Liver (tissue), 9 donors: ENCODE results near the gene COL26A1. TPM values are rescaled to one million over a fixed set of nuclear protein-coding genes. Genes with fewer than 3 reads are reported as not detected.
A peak's percentile ranks its signal among the peaks of the same experiment; 100 is the strongest.

Experiments
- DNase-seq: peaks from one replicate; pipeline ENCODE4 v3.0.0-alpha.2; 2017; ENCODE audit warnings: low spot score
- H3K27ac ChIP-seq, 2 donors: one replicate each; pipeline ENCODE4 v1.7.0; 2013; ENCODE audit warnings: inconsistent platforms in 2 of 2, low read length in 2 of 2, control low read depth in 1 of 2, low read depth in 1 of 2, mild to moderate bottlenecking in 1 of 2
- H3K27me3 ChIP-seq, 4 donors: one replicate each; pipeline versions ENCODE4 v1.6.1 to v1.7.0; 2013; ENCODE audit warnings: low read length in 3 of 4, inconsistent platforms in 1 of 4, mild to moderate bottlenecking in 1 of 4, moderate library complexity in 1 of 4; ENCODE audit not compliant: control insufficient read depth in 4 of 4, insufficient read depth in 4 of 4
- H3K36me3 ChIP-seq, 4 donors: one replicate each; pipeline versions ENCODE4 v1.6.1 to v1.7.0; 2013; ENCODE audit warnings: low read length in 3 of 4, mild to moderate bottlenecking in 3 of 4, low read depth in 1 of 4, moderate library complexity in 1 of 4; ENCODE audit not compliant: control insufficient read depth in 4 of 4, insufficient read depth in 3 of 4
- H3K4me1 ChIP-seq, 4 donors: one replicate each; pipeline versions ENCODE4 v1.6.1 to v1.7.0; 2013; ENCODE audit warnings: low read length in 3 of 4, mild to moderate bottlenecking in 3 of 4, moderate library complexity in 1 of 4; ENCODE audit not compliant: control insufficient read depth in 4 of 4, insufficient read depth in 4 of 4
- H3K4me3 ChIP-seq, 3 donors: one replicate each; pipeline versions ENCODE4 v1.6.1 to v1.7.0; 2013; ENCODE audit warnings: low read length in 3 of 3, control low read depth in 1 of 3, low read depth in 1 of 3, mild to moderate bottlenecking in 1 of 3
- H3K9ac ChIP-seq, 2 donors: one replicate each; pipeline ENCODE4 v1.7.0; 2013; ENCODE audit warnings: low read length in 2 of 2, mild to moderate bottlenecking in 2 of 2, moderate library complexity in 2 of 2, control low read depth in 1 of 2, low read depth in 1 of 2
- H3K9me3 ChIP-seq, 4 donors: one replicate each; pipeline versions ENCODE4 v1.6.1 to v1.7.0; 2013; ENCODE audit warnings: low read length in 3 of 4; ENCODE audit not compliant: control insufficient read depth in 4 of 4
- EGR1 ChIP-seq, 2 donors: IDR thresholded peaks; 2 replicates each; pipeline ENCODE4 v1.6.1; 2016 to 2018; ENCODE audit warnings: antibody characterized with exemption in 2 of 2, low read depth in 2 of 2
- GABPA ChIP-seq, 2 donors: IDR thresholded peaks in 1 of 2; conservative IDR thresholded peaks in 1 of 2; 2 replicates each; pipeline ENCODE4 v1.6.1; 2016; ENCODE audit warnings: antibody characterized with exemption in 2 of 2, mild to moderate bottlenecking in 1 of 2, moderate library complexity in 1 of 2
- HNF4A ChIP-seq, 2 donors: conservative IDR thresholded peaks; 2 replicates each; pipeline ENCODE4 v1.6.1; 2016; ENCODE audit warnings: antibody characterized with exemption in 2 of 2, mild to moderate bottlenecking in 2 of 2
- HNF4G ChIP-seq: IDR thresholded peaks from 2 replicates; pipeline ENCODE4 v1.6.1; 2016; ENCODE audit warnings: antibody characterized with exemption
- NR2F2 ChIP-seq: IDR thresholded peaks from 2 replicates; pipeline ENCODE4 v1.6.1; 2016; ENCODE audit warnings: antibody characterized with exemption
- RAD21 ChIP-seq, 2 donors: IDR thresholded peaks; 2 replicates each; pipeline ENCODE4 v1.6.1; 2016; ENCODE audit warnings: antibody characterized with exemption in 2 of 2, mild to moderate bottlenecking in 2 of 2
- SP1 ChIP-seq: IDR thresholded peaks from 2 replicates; pipeline ENCODE4 v1.6.1; 2018; ENCODE audit warnings: antibody characterized with exemption, mild to moderate bottlenecking
- TAF1 ChIP-seq: conservative IDR thresholded peaks from 2 replicates; pipeline ENCODE4 v1.6.1; 2016; ENCODE audit warnings: antibody characterized with exemption, mild to moderate bottlenecking
- YY1 ChIP-seq: IDR thresholded peaks from 2 replicates; pipeline ENCODE4 v1.6.1; 2016; ENCODE audit warnings: antibody characterized with exemption, mild to moderate bottlenecking
- WGBS: extraction: QIAGEN DNeasy Blood & Tissue Kit; methylation state at CpG from one replicate; pipeline ENCODE4 v1.1.7; 2013; 5-methylcytosine and 5-hydroxymethylcytosine counted together
- polyA plus RNA-seq, 2 donors: library from polyadenylated mRNA; stranded (reverse) in 1 of 2; unstranded in 1 of 2; fragments of 200-250 nt in 1 of 2; fragments of >200 nt in 1 of 2; fragmentation: Nextera tagmentation in 1 of 2; extraction: Ambion mirVana in 1 of 2; gene quantifications; one replicate each; pipeline versions ENCODE4 v1.2.1 to v1.2.3, GENCODE V29; 2013 to 2015
- total RNA-seq, 2 donors: library from RNA; depleted of rRNA; stranded (reverse); fragments of >200 nt; gene quantifications; one replicate each; pipeline ENCODE4 v1.2.3, GENCODE V29; 2014
- TF ChIP-seq, protein P1 (sequence below): IDR thresholded peaks from 2 replicates; pipeline ENCODE4 v1.6.1; 2016; ENCODE audit warnings: antibody characterized with exemption
- TF ChIP-seq, protein P2 (sequence below): fragments of 150-350 bp; IDR thresholded peaks from 2 replicates; pipeline ENCODE4 v1.5.1; 2017; ENCODE audit warnings: improper control_type of control experiment, low read depth, low read length; ENCODE audit not compliant: missing input control
- donor health status: healthy.
- donor health status: healthy.
- donor health status: healthy.
- donor health status: healthy.
- donor health status: healthy.

COL26A1 gene
- total and polyA plus RNA-seq, 4 donors = 0.76 to 1.8 (median 0.96) TPM

DNA sequence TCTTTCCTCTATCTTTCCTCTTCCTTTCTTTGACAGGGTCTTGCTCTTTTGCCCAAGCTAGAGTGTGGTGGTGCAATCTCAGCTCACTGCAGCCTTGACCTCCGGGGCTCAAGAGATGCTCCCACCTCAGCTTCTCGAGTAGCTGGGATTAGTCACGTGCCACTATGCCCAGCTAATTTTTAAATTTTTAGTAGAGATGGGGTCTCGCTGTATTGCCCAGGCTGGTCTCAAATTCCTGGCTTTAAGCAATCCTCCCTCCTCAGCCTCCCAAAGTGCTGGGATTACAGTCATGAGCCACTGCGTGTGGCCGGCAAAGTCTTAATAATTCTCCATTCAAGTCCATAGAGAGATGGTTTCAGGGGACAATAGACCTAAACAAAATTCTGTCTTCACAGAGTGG lies 40.2 kb downstream of the COL26A1 start:
- no peaks in the 10 kb centered on the region for H3K4me1 ChIP-seq
- TF ChIP-seq EGR1 (IDR thresholded peaks at IDR 0.05; ENCODE audit: low read depth in 2 of 2) = no peak
- no peak for TF ChIP-seq GABPA (IDR thresholded peaks at IDR 0.05 in 1 of 2, conservative IDR thresholded peaks at IDR 0.05 in 1 of 2)
- TF ChIP-seq NR2F2 = no peak
- TF ChIP-seq, protein P1, sequence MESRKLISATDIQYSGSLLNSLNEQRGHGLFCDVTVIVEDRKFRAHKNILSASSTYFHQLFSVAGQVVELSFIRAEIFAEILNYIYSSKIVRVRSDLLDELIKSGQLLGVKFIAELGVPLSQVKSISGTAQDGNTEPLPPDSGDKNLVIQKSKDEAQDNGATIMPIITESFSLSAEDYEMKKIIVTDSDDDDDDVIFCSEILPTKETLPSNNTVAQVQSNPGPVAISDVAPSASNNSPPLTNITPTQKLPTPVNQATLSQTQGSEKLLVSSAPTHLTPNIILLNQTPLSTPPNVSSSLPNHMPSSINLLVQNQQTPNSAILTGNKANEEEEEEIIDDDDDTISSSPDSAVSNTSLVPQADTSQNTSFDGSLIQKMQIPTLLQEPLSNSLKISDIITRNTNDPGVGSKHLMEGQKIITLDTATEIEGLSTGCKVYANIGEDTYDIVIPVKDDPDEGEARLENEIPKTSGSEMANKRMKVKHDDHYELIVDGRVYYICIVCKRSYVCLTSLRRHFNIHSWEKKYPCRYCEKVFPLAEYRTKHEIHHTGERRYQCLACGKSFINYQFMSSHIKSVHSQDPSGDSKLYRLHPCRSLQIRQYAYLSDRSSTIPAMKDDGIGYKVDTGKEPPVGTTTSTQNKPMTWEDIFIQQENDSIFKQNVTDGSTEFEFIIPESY = no peak
- no peak for TF ChIP-seq SP1
- no peak for TF ChIP-seq HNF4A (conservative IDR thresholded peaks at IDR 0.05)
- TF ChIP-seq YY1 = no peak
- TF ChIP-seq TAF1 = no peak
- H3K9me3 ChIP-seq = no peaks in the 10 kb centered on the region
- H3K9ac ChIP-seq = no peak overlapping the region
- no peak overlapping the region for H3K4me3 ChIP-seq
- DNase-seq = no peak
- no peaks in the 10 kb centered on the region for H3K36me3 ChIP-seq
- no peaks in the 10 kb centered on the region for H3K27me3 ChIP-seq
- 71% methylated on average over 6 of the region's 6 CpGs for WGBS
- H3K27ac ChIP-seq = no peak overlapping the region

DNA sequence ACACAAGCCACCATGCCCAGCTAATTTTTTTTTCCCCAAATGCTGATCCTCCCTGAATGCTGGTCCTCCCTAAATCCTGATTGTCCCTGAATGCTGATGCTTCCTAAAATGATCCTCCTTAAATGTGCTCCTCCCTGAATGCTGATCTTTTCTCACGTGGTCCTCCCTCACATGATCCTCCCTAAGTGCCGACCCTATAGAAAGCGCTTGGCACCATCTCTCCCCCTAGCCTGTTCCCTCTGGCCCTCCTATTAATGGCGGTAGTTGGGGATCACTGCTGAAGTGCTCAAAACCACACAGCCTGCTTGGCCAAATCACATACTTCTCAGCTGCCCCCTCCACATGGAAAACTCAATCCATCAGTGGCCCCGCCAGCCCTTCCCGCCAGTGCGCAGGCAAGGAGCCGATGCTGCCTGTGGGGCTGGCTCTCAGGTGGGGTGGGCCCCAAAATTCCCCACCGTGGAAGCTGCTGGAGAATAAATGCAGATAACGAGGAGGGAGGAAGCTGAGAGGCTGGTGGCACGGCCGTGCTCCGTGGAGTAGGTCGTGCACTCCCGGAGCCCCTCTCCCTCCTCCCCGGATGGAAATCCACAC lies 42.9 kb downstream of the COL26A1 start:
- 86% methylated on average over 16 of the region's 16 CpGs for WGBS

DNA sequence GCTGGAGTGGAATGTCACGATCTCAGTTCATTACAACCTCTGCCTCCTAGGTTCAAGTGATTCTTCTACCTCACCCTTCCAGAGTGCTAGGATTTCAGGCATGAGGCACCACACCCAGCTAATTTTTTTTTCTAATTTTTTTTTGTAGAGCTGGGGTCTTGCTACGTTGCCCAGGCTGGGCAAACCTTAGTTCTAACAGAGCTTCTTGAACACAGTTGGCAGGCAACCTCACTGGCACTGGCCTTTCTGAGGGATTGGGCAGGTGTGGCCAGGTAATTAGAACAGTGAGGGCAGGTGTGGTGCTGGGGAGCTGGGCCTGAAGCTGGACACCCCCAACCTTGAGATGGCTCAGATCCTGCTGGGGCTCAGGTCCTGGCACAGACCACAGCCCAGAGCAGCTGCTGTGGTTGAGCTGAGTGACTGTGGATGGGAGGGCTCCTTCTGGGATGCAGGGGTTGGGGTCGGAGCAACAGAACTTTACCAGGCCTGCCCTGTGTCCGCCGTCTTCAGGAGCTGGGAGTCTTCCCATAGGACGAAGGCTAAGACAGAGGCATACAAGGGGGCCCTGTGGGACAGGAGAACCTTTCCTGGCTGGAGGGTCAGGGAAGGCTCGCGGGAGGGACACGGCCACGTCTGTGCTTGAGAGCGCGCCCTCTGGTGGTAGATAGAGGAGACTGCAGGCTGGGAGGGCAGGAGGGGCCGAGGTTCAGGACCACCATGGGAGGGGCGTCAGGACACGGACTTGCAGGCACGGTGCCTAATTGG lies 48.2 kb downstream of the COL26A1 start:
- WGBS = 21% methylated on average over 16 of the region's 16 CpGs
- H3K9ac ChIP-seq = no peak overlapping the region

More for the DNA sequence above, 42.9 kb downstream of the COL26A1 start:
- Histone ChIP-seq H3K4me3 (no peak overlapping the region), H3K27ac (no peak overlapping the region), H3K4me1 (no peaks in the 10 kb centered on the region), H3K9ac (no peak overlapping the region), H3K36me3 (no peaks in the 10 kb centered on the region), H3K9me3 (peaks cover 0 to 6% (median 5%) of the 10 kb centered on the region in 4 donors), H3K27me3 (no peaks in the 10 kb centered on the region)
- no peak for DNase-seq
- TF ChIP-seq, protein P2, sequence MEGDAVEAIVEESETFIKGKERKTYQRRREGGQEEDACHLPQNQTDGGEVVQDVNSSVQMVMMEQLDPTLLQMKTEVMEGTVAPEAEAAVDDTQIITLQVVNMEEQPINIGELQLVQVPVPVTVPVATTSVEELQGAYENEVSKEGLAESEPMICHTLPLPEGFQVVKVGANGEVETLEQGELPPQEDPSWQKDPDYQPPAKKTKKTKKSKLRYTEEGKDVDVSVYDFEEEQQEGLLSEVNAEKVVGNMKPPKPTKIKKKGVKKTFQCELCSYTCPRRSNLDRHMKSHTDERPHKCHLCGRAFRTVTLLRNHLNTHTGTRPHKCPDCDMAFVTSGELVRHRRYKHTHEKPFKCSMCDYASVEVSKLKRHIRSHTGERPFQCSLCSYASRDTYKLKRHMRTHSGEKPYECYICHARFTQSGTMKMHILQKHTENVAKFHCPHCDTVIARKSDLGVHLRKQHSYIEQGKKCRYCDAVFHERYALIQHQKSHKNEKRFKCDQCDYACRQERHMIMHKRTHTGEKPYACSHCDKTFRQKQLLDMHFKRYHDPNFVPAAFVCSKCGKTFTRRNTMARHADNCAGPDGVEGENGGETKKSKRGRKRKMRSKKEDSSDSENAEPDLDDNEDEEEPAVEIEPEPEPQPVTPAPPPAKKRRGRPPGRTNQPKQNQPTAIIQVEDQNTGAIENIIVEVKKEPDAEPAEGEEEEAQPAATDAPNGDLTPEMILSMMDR = no peak

More for the DNA sequence above, 48.2 kb downstream of the COL26A1 start:
- Histone ChIP-seq H3K4me3 (no peak overlapping the region), H3K9me3 (peaks cover 0 to 6% (median 5%) of the 10 kb centered on the region in 4 donors), H3K4me1 (peaks cover 0 to 6% (median 1%) of the 10 kb centered on the region in 4 donors), H3K27me3 (no peaks in the 10 kb centered on the region), H3K36me3 (no peaks in the 10 kb centered on the region), H3K27ac (no peak overlapping the region)
- peak; percentile 56 for DNase-seq
- TF ChIP-seq, protein P2 = peak; percentile 89
- TF ChIP-seq HNF4G (no peak), RAD21 (IDR thresholded peaks at IDR 0.05) (peak; percentile 82 to 96)
